H9 (cell line): ENCODE data around the gene QSER1. TPM values are rescaled to one million over a fixed set of nuclear protein-coding genes. Genes with fewer than 3 reads are reported as not detected.
A peak's percentile ranks its signal among the peaks of the same experiment; 100 is the strongest.

Experiments
- DNase-seq: peaks from one replicate; pipeline ENCODE4 v3.0.0-alpha.2; 2017
- H2AFZ ChIP-seq: one replicate; pipeline ENCODE4 v1.6.1; 2013; ENCODE audit warnings: mild to moderate bottlenecking, low read length, control low read depth, moderate library complexity
- H2AK5ac ChIP-seq: 2 replicates; pipeline ENCODE4 v1.6.1; 2013; ENCODE audit warnings: low read length, control low read depth, mixed read lengths; ENCODE audit not compliant: insufficient read length
- H2BK120ac ChIP-seq: one replicate; pipeline ENCODE4 v1.6.1; 2013; ENCODE audit warnings: low read depth, mild to moderate bottlenecking, low read length, control low read depth, inconsistent platforms; ENCODE audit not compliant: poor library complexity, severe bottlenecking
- H2BK12ac ChIP-seq: 2 replicates; pipeline ENCODE4 v1.6.1; 2013; ENCODE audit warnings: low read length, control low read depth, mixed read lengths, low read depth; ENCODE audit not compliant: insufficient read length
- H2BK15ac ChIP-seq: 2 replicates; pipeline ENCODE4 v1.6.1; 2013; ENCODE audit warnings: low read depth, low read length, control low read depth
- H2BK20ac ChIP-seq: one replicate; pipeline ENCODE4 v1.6.1; 2013; ENCODE audit warnings: low read depth, mild to moderate bottlenecking, low read length, control low read depth, inconsistent platforms; ENCODE audit not compliant: poor library complexity, severe bottlenecking
- H2BK5ac ChIP-seq: 2 replicates; pipeline ENCODE4 v1.6.1; 2013; ENCODE audit warnings: low read length, control low read depth, mixed read lengths; ENCODE audit not compliant: insufficient read length
- H3K14ac ChIP-seq: 2 replicates; pipeline ENCODE4 v1.6.1; 2013; ENCODE audit warnings: low read length, control low read depth; ENCODE audit not compliant: insufficient read depth
- H3K18ac ChIP-seq: 2 replicates; pipeline ENCODE4 v1.6.1; 2013; ENCODE audit warnings: low read depth, mild to moderate bottlenecking, mixed read lengths, low read length, control low read depth; ENCODE audit not compliant: insufficient read length
- H3K23ac ChIP-seq: 2 replicates; pipeline ENCODE4 v1.6.1; 2013; ENCODE audit warnings: low read length, control low read depth, mixed read lengths, low read depth; ENCODE audit not compliant: insufficient read length
- H3K23me2 ChIP-seq: 2 replicates; pipeline ENCODE4 v1.6.1; 2013; ENCODE audit warnings: low read depth, mild to moderate bottlenecking, mixed read lengths, low read length, control low read depth; ENCODE audit not compliant: insufficient read length, poor library complexity, severe bottlenecking
- H3K27ac ChIP-seq: 2 replicates; pipeline ENCODE4 v1.5.1; 2013; ENCODE audit warnings: low read length, control low read depth, mixed read lengths, low read depth; ENCODE audit not compliant: insufficient read length
- H3K27me3 ChIP-seq: 2 replicates; pipeline ENCODE4 v1.6.1; 2013; ENCODE audit warnings: low read length, control low read depth, inconsistent platforms; ENCODE audit not compliant: insufficient read depth
- H3K4ac ChIP-seq: 2 replicates; pipeline ENCODE4 v1.6.1; 2013; ENCODE audit warnings: low read depth, mild to moderate bottlenecking, control low read depth, inconsistent platforms, low read length, moderate library complexity
- H3K4me1 ChIP-seq: 2 replicates; pipeline ENCODE4 v1.6.1; 2013; ENCODE audit warnings: low read length, control low read depth, inconsistent platforms; ENCODE audit not compliant: insufficient read depth
- H3K4me2 ChIP-seq: 2 replicates; pipeline ENCODE4 v1.6.1; 2013; ENCODE audit warnings: low read length, control low read depth, mixed read lengths; ENCODE audit not compliant: insufficient read length, insufficient read depth
- H3K56ac ChIP-seq: 2 replicates; pipeline ENCODE4 v1.6.1; 2013; ENCODE audit warnings: low read depth, mild to moderate bottlenecking, mixed read lengths, low read length, control low read depth; ENCODE audit not compliant: insufficient read length
- H3K79me1 ChIP-seq: 2 replicates; pipeline ENCODE4 v1.6.1; 2013; ENCODE audit warnings: low read depth, mild to moderate bottlenecking, moderate library complexity, low read length, control low read depth, inconsistent platforms; ENCODE audit not compliant: insufficient read depth, poor library complexity, severe bottlenecking
- H3K79me2 ChIP-seq: 2 replicates; pipeline ENCODE4 v1.6.1; 2013; ENCODE audit warnings: low read length, control low read depth, inconsistent platforms; ENCODE audit not compliant: insufficient read depth
- H3K9ac ChIP-seq: 2 replicates; pipeline ENCODE4 v1.6.1; 2013; ENCODE audit warnings: low read length, control low read depth, mixed read lengths; ENCODE audit not compliant: insufficient read length; ENCODE audit errors: extremely low read depth
- H3K9me3 ChIP-seq: one replicate; pipeline ENCODE4 v1.6.1; 2013; ENCODE audit warnings: low read depth, low read length, inconsistent platforms; ENCODE audit not compliant: control insufficient read depth
- H3T11ph ChIP-seq: one replicate; pipeline ENCODE4 v1.6.1; 2013; ENCODE audit warnings: mild to moderate bottlenecking, low read length, control low read depth, inconsistent platforms
- H4K20me1 ChIP-seq: one replicate; pipeline ENCODE4 v1.6.1; 2013; ENCODE audit not compliant: control insufficient read depth, insufficient read length, insufficient read depth
- H4K5ac ChIP-seq: 2 replicates; pipeline ENCODE4 v1.6.1; 2013; ENCODE audit warnings: low read depth, mild to moderate bottlenecking, mixed read lengths, low read length, control low read depth; ENCODE audit not compliant: insufficient read length
- H4K8ac ChIP-seq: replicated peaks from 2 replicates; pipeline ENCODE4 v1.6.1; 2013; ENCODE audit warnings: low read length, control low read depth, mixed read lengths, low read depth; ENCODE audit not compliant: insufficient read length
- H4K91ac ChIP-seq: 2 replicates; pipeline ENCODE4 v1.6.1; 2013; ENCODE audit warnings: low read depth, mild to moderate bottlenecking, moderate library complexity, mixed read lengths, low read length, control low read depth; ENCODE audit not compliant: insufficient read length
- H3K27ac Mint-ChIP-seq, 3 experiments: 2 replicates in 2 of 3; 3 replicates in 1 of 3; pipeline ENCODE4 v1.8.0; 2020 to 2021; ENCODE audit warnings: mixed read lengths in 3 of 3, mild to moderate bottlenecking in 1 of 3, moderate library complexity in 1 of 3
- H3K27me3 Mint-ChIP-seq: 2 replicates; pipeline ENCODE4 v1.8.0; 2021; ENCODE audit warnings: low read depth, mild to moderate bottlenecking, moderate library complexity, mixed read lengths
- H3K36me3 Mint-ChIP-seq, 3 experiments: 2 replicates in 2 of 3; 3 replicates in 1 of 3; pipeline ENCODE4 v1.8.0; 2020 to 2021; ENCODE audit warnings: low read depth in 3 of 3, mixed read lengths in 3 of 3; ENCODE audit not compliant: insufficient read depth in 1 of 3
- H3K4me1 Mint-ChIP-seq, 2 experiments: 2 replicates each; pipeline ENCODE4 v1.8.0; 2020; ENCODE audit warnings: mixed read lengths in 2 of 2
- H3K4me3 Mint-ChIP-seq, 2 experiments: 2 replicates in 1 of 2; 3 replicates in 1 of 2; pipeline ENCODE4 v1.8.0; 2020 to 2021; ENCODE audit warnings: mild to moderate bottlenecking in 2 of 2, mixed read lengths in 2 of 2, moderate library complexity in 1 of 2
- H3K9me3 Mint-ChIP-seq, 2 experiments: 2 replicates in 1 of 2; 3 replicates in 1 of 2; pipeline ENCODE4 v1.8.0; 2020; ENCODE audit warnings: mild to moderate bottlenecking in 2 of 2, mixed read lengths in 2 of 2, moderate library complexity in 1 of 2
- CTCF ChIP-seq: fragments of 200-600 bp; sonication (generic); conservative IDR thresholded peaks from 3 replicates; pipeline ENCODE4 v1.8.0; 2021; ENCODE audit warnings: antibody characterized with exemption, mild to moderate bottlenecking
- WGBS: extraction: QIAGEN DNeasy Blood & Tissue Kit; methylation state at CpG from one replicate; pipeline ENCODE4 v1.1.7; 2013; ENCODE audit warnings: missing lambda C conversion rate, low lambda C conversion rate, mixed read lengths; ENCODE audit not compliant: insufficient read length; ENCODE audit errors: extremely low coverage; 5-methylcytosine and 5-hydroxymethylcytosine counted together
- total RNA-seq: library from RNA; stranded (reverse); gene quantifications from 2 replicates; pipeline ENCODE4 v1.2.1, GENCODE V29; 2021

Gene QSER1
- total RNA-seq, 1 experiment from 2014 or later = 139 TPM

GRCh38 chr11:32893343-32894148 is 935 bp downstream of the QSER1 start:
- Histone ChIP-seq H3K27me3 (no peaks in the 10 kb centered on the region), H3K14ac (peak overlapping the region; percentile 76), H3K9ac (peak overlapping the region; percentile 85), H3K56ac (no peak overlapping the region), H2BK5ac (no peak overlapping the region), H2BK20ac (no peak overlapping the region), H3T11ph (no peak overlapping the region), H4K91ac (peak overlapping the region; percentile 59), H3K9me3 (no peaks in the 10 kb centered on the region), H3K4ac (peak overlapping the region; percentile 84; the same call in 1 of the 2 replicates), H3K4me1 (peaks cover 6% of the 10 kb centered on the region), H4K20me1 (no peaks in the 10 kb centered on the region), H2BK12ac (no peak overlapping the region), H2AK5ac (no peak overlapping the region), H2BK15ac (no peak overlapping the region), H3K27ac (peak overlapping the region; percentile 76), H4K8ac (no peak overlapping the region), H2BK120ac (peak overlapping the region; percentile 88), H3K23me2 (peaks cover 4% of the 10 kb centered on the region), H3K18ac (peak overlapping the region; percentile 74), H3K79me2 (peaks cover 47% of the 10 kb centered on the region), H3K23ac (no peak overlapping the region), H3K4me2 (peak overlapping the region; percentile 85), H2AFZ (no peak overlapping the region), H4K5ac (no peak overlapping the region), H3K79me1 (no peaks in the 10 kb centered on the region)
- Mint-ChIP-seq H3K36me3 (peaks cover 13 to 47% (median 39%) of the 10 kb centered on the region in 3 experiments), H3K27me3 (no peaks in the 10 kb centered on the region), H3K4me1 (peaks cover 42 to 43% of the 10 kb centered on the region in 2 experiments), H3K27ac (peak overlapping the region; percentile 98 to 99 (median 98)), H3K4me3 (peak overlapping the region; percentile 90 to 95), H3K9me3 (peaks cover 15% of the 10 kb centered on the region in 2 experiments)
- WGBS = no CpG with 5 or more reads among the region's 66 CpGs
- TF ChIP-seq CTCF = peak; percentile 68
- peak; percentile 68 for DNase-seq
